Loucy (cell line): ENCODE data around the gene SPATA25.

Experiments used
- H2AFZ ChIP-seq: fragments of 200-600 bp; sonication (generic); 2 replicates; pipeline ENCODE4 v1.6.0; 2016; ENCODE audit warnings: antibody characterized with exemption, mild to moderate bottlenecking, low read length, moderate library complexity
- H3F3A ChIP-seq: fragments of 200-600 bp; 2 replicates; pipeline ENCODE4 v1.6.0; 2016; ENCODE audit warnings: antibody characterized with exemption, low read depth, mild to moderate bottlenecking
- H3K27me3 ChIP-seq: fragments of 200-600 bp; sonication (generic); 2 replicates; pipeline ENCODE4 v1.6.1; 2014; ENCODE audit warnings: low read length, mild to moderate bottlenecking; ENCODE audit not compliant: insufficient read depth, poor library complexity, severe bottlenecking
- H3K36me3 ChIP-seq: fragments of 200-600 bp; sonication (generic); 2 replicates; pipeline ENCODE4 v1.6.1; 2016; ENCODE audit warnings: low read length; ENCODE audit not compliant: insufficient read depth
- H3K4me1 ChIP-seq: fragments of 200-600 bp; sonication (generic); 2 replicates; pipeline ENCODE4 v1.5.1; 2014; ENCODE audit warnings: low read length, mild to moderate bottlenecking; ENCODE audit not compliant: insufficient read depth, poor library complexity, severe bottlenecking
- H3K4me2 ChIP-seq: fragments of 200-600 bp; sonication (generic); 2 replicates; pipeline ENCODE4 v1.6.0; 2014; ENCODE audit warnings: antibody characterized with exemption, low read length, low read depth, mild to moderate bottlenecking; ENCODE audit not compliant: poor library complexity, severe bottlenecking
- H3K4me3 ChIP-seq: fragments of 200-600 bp; sonication (generic); 2 replicates; pipeline ENCODE4 v1.5.1; 2014; ENCODE audit warnings: low read length, mild to moderate bottlenecking, mixed read lengths; ENCODE audit not compliant: poor library complexity, severe bottlenecking
- H3K79me2 ChIP-seq: fragments of 200-600 bp; sonication (generic); 2 replicates; pipeline ENCODE4 v1.6.1; 2014; ENCODE audit warnings: low read length; ENCODE audit not compliant: insufficient read depth
- H3K9ac ChIP-seq: fragments of 200-600 bp; sonication (generic); 2 replicates; pipeline ENCODE4 v1.6.0; 2014; ENCODE audit warnings: mild to moderate bottlenecking, low read depth, low read length, moderate library complexity; ENCODE audit not compliant: poor library complexity, severe bottlenecking
- H3K9me2 ChIP-seq: fragments of 200-600 bp; sonication (generic); replicated peaks from 2 replicates; pipeline ENCODE4 v1.6.1; 2016; ENCODE audit warnings: low read depth, low read length, mixed read lengths
- H3K9me3 ChIP-seq: fragments of 200-600 bp; sonication (generic); 2 replicates; pipeline ENCODE4 v1.6.1; 2014; ENCODE audit warnings: mild to moderate bottlenecking, antibody characterized with exemption, low read length, low read depth; ENCODE audit not compliant: insufficient read depth
- H4K20me1 ChIP-seq: fragments of 200-600 bp; sonication (generic); 2 replicates; pipeline ENCODE4 v1.6.0; 2014; ENCODE audit warnings: antibody characterized with exemption, low read length, mild to moderate bottlenecking; ENCODE audit not compliant: insufficient read depth, poor library complexity, severe bottlenecking
- EZH2phosphoT487 ChIP-seq: fragments of 200-600 bp; IDR thresholded peaks from 2 replicates; pipeline ENCODE4 v1.6.1; 2018; ENCODE audit warnings: antibody characterized with exemption, mild to moderate bottlenecking, moderate library complexity, borderline replicate concordance
- TF ChIP-seq, protein P1 (sequence below): fragments of 200-600 bp; sonication (generic); conservative IDR thresholded peaks from 2 replicates; pipeline ENCODE4 v1.5.1; 2014; ENCODE audit warnings: mild to moderate bottlenecking, antibody characterized with exemption, low read length

The SPATA25 gene

DNA sequence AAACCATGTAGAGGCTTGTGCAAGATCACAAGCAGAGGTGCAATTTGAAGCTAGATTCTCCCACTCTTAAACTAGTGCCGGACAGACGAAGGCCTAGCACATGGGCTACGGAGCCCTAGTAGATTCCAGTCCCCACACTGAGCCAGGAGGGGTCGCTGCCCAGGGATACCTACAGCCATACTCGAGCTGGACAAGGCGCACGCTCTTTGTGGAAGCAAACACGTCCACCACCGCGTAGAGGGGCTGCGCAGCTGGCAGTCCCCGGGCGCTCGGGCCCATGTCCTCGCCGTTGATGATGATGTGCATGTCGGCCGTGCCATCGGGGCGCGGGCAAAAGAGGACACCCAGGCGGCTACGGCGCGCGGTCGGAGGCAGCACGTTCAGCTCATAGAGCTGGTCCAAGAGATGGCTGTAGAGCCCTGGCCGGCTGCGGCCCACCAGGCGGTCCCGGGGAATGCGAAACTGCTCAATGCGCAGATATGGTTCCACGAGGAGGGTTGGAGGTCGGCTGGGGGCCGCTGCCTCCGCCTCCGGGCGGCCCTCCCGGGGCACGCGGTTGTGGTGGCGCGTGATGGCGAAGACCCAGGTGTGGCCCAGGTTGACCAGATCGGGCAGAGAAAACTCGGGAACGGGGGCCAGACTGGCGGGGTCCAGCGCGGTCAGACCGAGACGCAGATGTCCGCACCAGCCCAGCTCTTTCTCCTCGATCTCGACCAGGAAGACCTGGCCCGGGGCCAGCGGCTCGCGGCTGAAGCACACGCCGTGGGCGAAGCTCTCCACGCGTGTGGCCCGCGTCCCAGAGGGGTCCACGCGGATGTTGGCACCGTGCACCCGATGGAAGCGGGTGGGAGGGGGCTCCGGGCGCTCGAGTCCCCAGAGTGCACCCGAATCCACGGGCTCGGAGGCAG is 2.9 kb upstream of the SPATA25 start:
- H3K36me3 ChIP-seq, result no peaks in the 10 kb centered on the region
- 0 out of 2 replicates have a peak, but pooled peaks cover under 1% of the 10 kb centered on the region for H3F3A ChIP-seq
- peak overlapping the region; percentile 84 for H3K4me2 ChIP-seq
- H4K20me1 ChIP-seq, result peaks cover 1% of the 10 kb centered on the region
- H3K4me1 ChIP-seq, result peaks cover 25% of the 10 kb centered on the region
- 0 out of 2 replicates have a peak, but pooled peaks cover 6% of the 10 kb centered on the region for H3K79me2 ChIP-seq
- H3K4me3 ChIP-seq, result peak overlapping the region; percentile 81
- H3K9me2 ChIP-seq, result no peaks in the 10 kb centered on the region
- no peaks in the 10 kb centered on the region for H3K9me3 ChIP-seq
- peak overlapping the region; percentile 72 for H3K9ac ChIP-seq
- H3K27me3 ChIP-seq, result no peaks in the 10 kb centered on the region
- TF ChIP-seq, protein P1, sequence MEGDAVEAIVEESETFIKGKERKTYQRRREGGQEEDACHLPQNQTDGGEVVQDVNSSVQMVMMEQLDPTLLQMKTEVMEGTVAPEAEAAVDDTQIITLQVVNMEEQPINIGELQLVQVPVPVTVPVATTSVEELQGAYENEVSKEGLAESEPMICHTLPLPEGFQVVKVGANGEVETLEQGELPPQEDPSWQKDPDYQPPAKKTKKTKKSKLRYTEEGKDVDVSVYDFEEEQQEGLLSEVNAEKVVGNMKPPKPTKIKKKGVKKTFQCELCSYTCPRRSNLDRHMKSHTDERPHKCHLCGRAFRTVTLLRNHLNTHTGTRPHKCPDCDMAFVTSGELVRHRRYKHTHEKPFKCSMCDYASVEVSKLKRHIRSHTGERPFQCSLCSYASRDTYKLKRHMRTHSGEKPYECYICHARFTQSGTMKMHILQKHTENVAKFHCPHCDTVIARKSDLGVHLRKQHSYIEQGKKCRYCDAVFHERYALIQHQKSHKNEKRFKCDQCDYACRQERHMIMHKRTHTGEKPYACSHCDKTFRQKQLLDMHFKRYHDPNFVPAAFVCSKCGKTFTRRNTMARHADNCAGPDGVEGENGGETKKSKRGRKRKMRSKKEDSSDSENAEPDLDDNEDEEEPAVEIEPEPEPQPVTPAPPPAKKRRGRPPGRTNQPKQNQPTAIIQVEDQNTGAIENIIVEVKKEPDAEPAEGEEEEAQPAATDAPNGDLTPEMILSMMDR, result no peak
- TF ChIP-seq EZH2phosphoT487, result no peak
- H2AFZ ChIP-seq, result peak overlapping the region; percentile 96

DNA sequence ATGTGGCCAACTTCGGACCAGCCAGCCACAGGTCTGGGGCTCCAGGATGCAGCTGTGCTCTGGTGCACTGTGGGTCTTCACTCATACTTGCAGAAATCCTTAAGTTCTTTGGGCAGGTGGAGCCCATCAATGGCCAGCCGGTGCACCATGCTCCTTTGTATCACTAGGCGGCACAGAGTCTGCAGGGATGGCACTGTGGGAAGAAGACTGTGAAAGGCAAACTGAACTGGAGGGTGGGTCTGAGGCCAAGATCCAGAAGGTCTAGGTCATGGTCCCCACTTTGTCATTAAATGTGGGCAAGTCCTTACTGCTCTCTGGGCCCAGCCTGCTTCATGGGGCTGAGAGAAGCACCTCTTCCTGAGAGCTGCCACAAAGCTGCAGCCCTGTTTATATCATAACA is 1.3 kb upstream of the SPATA25 start:
- Histone ChIP-seq H3K9me3 (no peaks in the 10 kb centered on the region), H3K4me1 (peaks cover 37% of the 10 kb centered on the region), H3F3A (peaks cover 3% of the 10 kb centered on the region; the same call in 1 of the 2 replicates), H3K27me3 (no peaks in the 10 kb centered on the region), H3K36me3 (peaks cover 2% of the 10 kb centered on the region; the same call in 1 of the 2 replicates), H3K9ac (no peak overlapping the region), H3K4me2 (no peak overlapping the region), H4K20me1 (peaks cover 4% of the 10 kb centered on the region), H2AFZ (no peak overlapping the region), H3K79me2 (peaks cover 13% of the 10 kb centered on the region; the same call in 1 of the 2 replicates), H3K4me3 (no peak overlapping the region), H3K9me2 (no peaks in the 10 kb centered on the region)
- TF ChIP-seq, protein P1, result no peak
- no peak for TF ChIP-seq EZH2phosphoT487

DNA sequence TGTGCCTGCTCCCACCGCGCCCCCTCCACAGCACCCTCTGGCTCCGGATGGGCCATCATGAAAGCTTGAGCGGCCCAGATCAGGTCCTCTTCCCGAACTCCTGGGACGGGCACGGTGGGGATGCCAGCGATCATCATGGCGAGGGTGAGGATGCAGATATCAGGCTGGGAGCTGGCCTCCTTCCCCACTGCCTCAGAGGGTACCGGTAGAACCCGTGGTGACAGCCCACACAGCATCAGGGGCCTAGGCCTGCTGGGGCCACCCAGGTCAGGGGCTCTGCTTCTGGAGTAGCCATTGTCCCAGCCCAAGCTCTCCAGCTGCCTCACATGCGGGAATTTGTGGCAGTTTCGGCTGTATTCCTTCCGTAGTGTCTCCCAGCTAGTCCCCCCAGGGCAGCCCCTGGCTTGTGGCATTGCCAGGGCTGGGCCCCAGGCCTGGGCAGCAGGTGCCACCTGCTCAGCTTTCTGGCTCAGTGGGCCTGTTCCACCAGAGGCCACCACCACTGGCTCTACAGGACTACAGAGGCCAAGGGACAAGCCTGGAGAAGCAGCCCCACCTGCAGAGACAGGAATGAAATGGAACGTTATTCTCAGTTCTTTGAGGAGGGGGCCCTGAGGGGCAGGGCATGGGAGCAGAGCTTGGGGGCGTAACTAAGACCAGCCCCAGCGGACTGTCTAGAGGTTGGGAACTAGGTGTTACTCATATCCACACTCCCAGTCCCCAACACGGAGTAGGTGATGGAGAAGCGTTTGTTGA is 654 bp downstream of the SPATA25 start:
- Histone ChIP-seq H3K9me3 (no peaks in the 10 kb centered on the region), H3F3A (peaks cover 3% of the 10 kb centered on the region; the same call in 1 of the 2 replicates), H2AFZ (no peak overlapping the region), H3K79me2 (peaks cover 32% of the 10 kb centered on the region), H3K9ac (no peak overlapping the region), H3K4me1 (peaks cover 41% of the 10 kb centered on the region), H3K36me3 (peaks cover 7% of the 10 kb centered on the region; the same call in 1 of the 2 replicates), H3K27me3 (no peaks in the 10 kb centered on the region), H3K4me2 (no peak overlapping the region), H3K4me3 (no peak overlapping the region), H4K20me1 (peaks cover 4% of the 10 kb centered on the region), H3K9me2 (no peaks in the 10 kb centered on the region)
- no peak for TF ChIP-seq EZH2phosphoT487
- TF ChIP-seq, protein P1, result no peak
